SU-DHL-6 (cell line): ENCODE data around the gene SF1.

Source experiments
- H2AFZ ChIP-seq: fragments of 200-600 bp; sonication (generic); 2 replicates; pipeline ENCODE4 v1.6.1; 2014; ENCODE audit warnings: low read depth, mild to moderate bottlenecking, moderate library complexity, mixed read lengths, antibody characterized with exemption, low read length; ENCODE audit not compliant: severe bottlenecking
- H3F3A ChIP-seq: fragments of 200-600 bp; shearing (Covaris generic); 2 replicates; pipeline ENCODE4 v1.6.0; 2016; ENCODE audit warnings: antibody characterized with exemption, mild to moderate bottlenecking; ENCODE audit not compliant: insufficient read depth
- H3K27ac ChIP-seq: fragments of 200-600 bp; sonication (generic); 2 replicates; pipeline ENCODE4 v1.5.1; 2016; ENCODE audit warnings: low read depth, mild to moderate bottlenecking, low read length, moderate library complexity, mixed read lengths
- H3K27me3 ChIP-seq: fragments of 200-600 bp; sonication (generic), shearing (Covaris generic); 2 replicates; pipeline ENCODE4 v1.6.0; 2014; ENCODE audit warnings: mild to moderate bottlenecking, low read length
- H3K36me3 ChIP-seq: fragments of 200-600 bp; sonication (generic); 2 replicates; pipeline ENCODE4 v1.6.1; 2014; ENCODE audit warnings: mild to moderate bottlenecking, low read length, mixed read lengths
- H3K4me2 ChIP-seq: fragments of 300-600, 200-600 bp; shearing (Covaris generic), sonication (generic); 2 replicates; pipeline ENCODE4 v1.6.0; 2014; ENCODE audit warnings: low read length, low read depth, mild to moderate bottlenecking; ENCODE audit not compliant: poor library complexity, severe bottlenecking
- H3K4me3 ChIP-seq: fragments of 200-600 bp; sonication (generic); 2 replicates; pipeline ENCODE4 v1.5.1; 2014; ENCODE audit warnings: antibody characterized with exemption, low read length, mild to moderate bottlenecking, mixed read lengths; ENCODE audit not compliant: insufficient read depth, poor library complexity, severe bottlenecking
- H3K79me2 ChIP-seq: fragments of 200-600 bp; sonication (generic); 2 replicates; pipeline ENCODE4 v1.6.1; 2014; ENCODE audit warnings: mild to moderate bottlenecking, low read length, moderate library complexity; ENCODE audit not compliant: insufficient read depth
- H3K9ac ChIP-seq: fragments of 200-600 bp; sonication (generic); 2 replicates; pipeline ENCODE4 v1.7.0; 2014; ENCODE audit warnings: mild to moderate bottlenecking, low read length
- H3K9me2 ChIP-seq: fragments of 200-600 bp; sonication (generic); replicated peaks from 2 replicates; pipeline ENCODE4 v1.6.1; 2014; ENCODE audit warnings: low read length; ENCODE audit not compliant: insufficient read depth
- H3K9me3 ChIP-seq: fragments of 200-600 bp; sonication (generic); 2 replicates; pipeline ENCODE4 v1.6.1; 2014; ENCODE audit warnings: low read length, mixed read lengths; ENCODE audit not compliant: insufficient read depth
- H4K20me1 ChIP-seq: fragments of 200-600 bp; sonication (generic); 2 replicates; pipeline ENCODE4 v1.6.1; 2014; ENCODE audit warnings: low read depth, mild to moderate bottlenecking, antibody characterized with exemption, low read length, moderate library complexity, mixed read lengths
- CTCF ChIP-seq: fragments of 200-600 bp; sonication (generic); IDR thresholded peaks from one replicate; pipeline ENCODE4 v1.5.1; 2017; ENCODE audit warnings: antibody characterized with exemption, mild to moderate bottlenecking, low read length, moderate library complexity; ENCODE audit not compliant: insufficient read depth, poor library complexity, severe bottlenecking
- EZH2phosphoT487 ChIP-seq: fragments of 200-600 bp; sonication (generic), shearing (Covaris generic); conservative IDR thresholded peaks from 2 replicates; pipeline ENCODE4 v1.6.1; 2018; ENCODE audit warnings: mild to moderate bottlenecking, antibody characterized with exemption, low read length, moderate library complexity, mixed read lengths

The SF1 gene

GRCh38 chr11:64751136-64751535 lies 27.2 kb downstream of the SF1 start:
- Histone ChIP-seq H2AFZ (no peak overlapping the region), H3K36me3 (no peaks in the 10 kb centered on the region), H3K9me3 (no peaks in the 10 kb centered on the region), H3K9ac (no peak overlapping the region), H4K20me1 (no peaks in the 10 kb centered on the region), H3K4me2 (no peak overlapping the region), H3F3A (0 out of 2 replicates have a peak, but pooled peaks cover 3% of the 10 kb centered on the region), H3K9me2 (no peaks in the 10 kb centered on the region), H3K79me2 (no peaks in the 10 kb centered on the region), H3K27ac (no peak overlapping the region), H3K4me3 (no peak overlapping the region), H3K27me3 (no peaks in the 10 kb centered on the region)
- no peak for TF ChIP-seq EZH2phosphoT487
- TF ChIP-seq CTCF: no peak

GRCh38 chr11:64750361-64751054 lies 27.8 kb downstream of the SF1 start:
- H2AFZ ChIP-seq: no peak overlapping the region
- H3K79me2 ChIP-seq: no peaks in the 10 kb centered on the region
- no peaks in the 10 kb centered on the region for H3K36me3 ChIP-seq
- no peak overlapping the region for H3K4me2 ChIP-seq
- H3K9ac ChIP-seq: no peak overlapping the region
- 0 out of 2 replicates have a peak, but pooled peaks cover 4% of the 10 kb centered on the region for H3F3A ChIP-seq
- no peaks in the 10 kb centered on the region for H4K20me1 ChIP-seq
- TF ChIP-seq CTCF (no peak), EZH2phosphoT487 (no peak)
- H3K4me3 ChIP-seq: no peak overlapping the region
- H3K9me3 ChIP-seq: no peaks in the 10 kb centered on the region
- H3K9me2 ChIP-seq: no peaks in the 10 kb centered on the region
- H3K27ac ChIP-seq: no peak overlapping the region
- no peaks in the 10 kb centered on the region for H3K27me3 ChIP-seq

- no peaks in the 10 kb centered on the region for H3K9me3 ChIP-seq
- H3K4me3 ChIP-seq: no peak overlapping the region
- H2AFZ ChIP-seq: no peak overlapping the region
- no peaks in the 10 kb centered on the region for H4K20me1 ChIP-seq
- H3K27me3 ChIP-seq: no peaks in the 10 kb centered on the region
- TF ChIP-seq EZH2phosphoT487 (no peak), CTCF (no peak)
- H3K36me3 ChIP-seq: no peaks in the 10 kb centered on the region
- H3K79me2 ChIP-seq: no peaks in the 10 kb centered on the region
- no peak overlapping the region for H3K4me2 ChIP-seq
- H3K9ac ChIP-seq: no peak overlapping the region
- H3K9me2 ChIP-seq: no peaks in the 10 kb centered on the region
- peaks cover 14% of the 10 kb centered on the region; the same call in 1 of the 2 replicates for H3F3A ChIP-seq
- no peak overlapping the region for H3K27ac ChIP-seq
Measured at GRCh38 chr11:64747961-64748665, 30.2 kb downstream of the SF1 start.
